ENCODE data around the gene FBXW7. TPM values are rescaled to one million over a fixed set of nuclear protein-coding genes. Genes with fewer than 3 reads are reported as not detected.

Gene FBXW7
- total RNA-seq, 4 donors from 2014 or later = 20.9 to 47.3 (median 39.5) TPM

DNA sequence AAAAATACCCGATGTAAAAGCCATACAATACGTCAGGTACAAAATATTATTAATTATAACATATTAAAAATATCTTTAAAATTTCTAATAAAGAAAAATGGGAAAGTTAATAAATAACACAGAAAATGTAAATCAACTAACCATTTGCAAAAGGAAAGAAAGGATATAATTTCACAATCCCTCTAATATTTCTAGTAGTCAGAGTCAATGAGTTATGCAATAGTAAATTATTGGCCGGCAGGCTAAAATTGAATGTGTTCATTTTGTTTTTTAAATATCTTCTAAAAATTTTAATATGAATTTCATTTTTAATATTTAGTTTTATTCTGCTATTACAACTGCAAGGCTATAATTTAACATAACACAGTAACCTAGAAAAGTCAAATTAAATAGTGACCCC is 155.7 kb downstream of the FBXW7 start:
- TF ChIP-seq, protein P1, sequence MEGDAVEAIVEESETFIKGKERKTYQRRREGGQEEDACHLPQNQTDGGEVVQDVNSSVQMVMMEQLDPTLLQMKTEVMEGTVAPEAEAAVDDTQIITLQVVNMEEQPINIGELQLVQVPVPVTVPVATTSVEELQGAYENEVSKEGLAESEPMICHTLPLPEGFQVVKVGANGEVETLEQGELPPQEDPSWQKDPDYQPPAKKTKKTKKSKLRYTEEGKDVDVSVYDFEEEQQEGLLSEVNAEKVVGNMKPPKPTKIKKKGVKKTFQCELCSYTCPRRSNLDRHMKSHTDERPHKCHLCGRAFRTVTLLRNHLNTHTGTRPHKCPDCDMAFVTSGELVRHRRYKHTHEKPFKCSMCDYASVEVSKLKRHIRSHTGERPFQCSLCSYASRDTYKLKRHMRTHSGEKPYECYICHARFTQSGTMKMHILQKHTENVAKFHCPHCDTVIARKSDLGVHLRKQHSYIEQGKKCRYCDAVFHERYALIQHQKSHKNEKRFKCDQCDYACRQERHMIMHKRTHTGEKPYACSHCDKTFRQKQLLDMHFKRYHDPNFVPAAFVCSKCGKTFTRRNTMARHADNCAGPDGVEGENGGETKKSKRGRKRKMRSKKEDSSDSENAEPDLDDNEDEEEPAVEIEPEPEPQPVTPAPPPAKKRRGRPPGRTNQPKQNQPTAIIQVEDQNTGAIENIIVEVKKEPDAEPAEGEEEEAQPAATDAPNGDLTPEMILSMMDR (IDR thresholded peaks at IDR 0.05; ENCODE audit: low read depth) = no peak

DNA sequence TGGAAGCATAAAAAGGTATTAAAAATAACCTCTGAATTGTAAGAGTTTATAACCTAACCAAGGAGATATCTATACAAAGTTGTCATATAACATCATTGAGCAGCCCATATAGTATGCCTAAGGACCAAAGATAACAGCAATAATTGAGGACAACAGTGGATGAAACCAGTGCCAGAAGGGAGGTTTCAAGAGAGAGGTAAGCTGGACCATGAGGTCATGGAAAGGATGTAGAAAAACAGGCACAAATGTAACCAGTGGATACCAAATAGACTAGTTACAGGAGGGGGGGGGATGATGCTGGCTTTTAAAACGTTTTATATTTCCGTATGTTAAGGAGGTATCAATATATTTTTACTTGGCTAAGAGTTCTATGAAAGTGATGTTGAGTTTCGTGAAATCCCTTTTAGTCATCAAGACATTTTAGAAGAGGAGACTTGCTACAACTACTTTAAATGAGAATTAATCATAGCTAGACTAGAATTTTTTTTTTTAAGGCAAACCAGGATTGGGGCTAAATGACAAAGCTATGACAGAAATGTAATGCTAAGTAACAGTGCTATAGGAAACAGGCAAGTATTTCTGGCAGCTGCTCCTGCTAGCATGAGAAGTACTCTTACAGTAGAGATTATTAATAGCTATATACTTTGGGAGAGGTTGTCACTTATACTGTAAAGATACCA is 161.1 kb downstream of the FBXW7 start:
- TF ChIP-seq, protein P1 (IDR thresholded peaks at IDR 0.05; ENCODE audit: low read depth) = no peak

DNA sequence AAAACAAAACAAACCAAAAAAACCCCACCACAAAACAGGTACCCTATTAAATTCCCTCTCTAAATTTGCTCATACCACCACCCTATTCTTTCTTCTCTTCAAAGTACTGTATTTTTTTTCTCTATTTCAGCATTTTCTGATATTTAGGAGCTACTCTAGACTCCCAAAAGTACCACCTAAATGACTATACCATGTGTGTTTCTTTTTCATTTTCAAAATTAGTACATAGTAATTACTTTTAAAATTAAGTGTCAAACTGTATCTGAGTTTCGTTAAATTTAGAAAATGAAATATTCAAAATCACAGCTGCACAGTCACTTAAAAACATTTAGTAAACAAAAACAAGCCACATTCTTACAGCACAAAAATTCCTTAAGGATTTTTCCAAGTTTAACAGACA is 161.7 kb downstream of the FBXW7 start:
- TF ChIP-seq, protein P1 (IDR thresholded peaks at IDR 0.05; ENCODE audit: low read depth) = no peak

DNA sequence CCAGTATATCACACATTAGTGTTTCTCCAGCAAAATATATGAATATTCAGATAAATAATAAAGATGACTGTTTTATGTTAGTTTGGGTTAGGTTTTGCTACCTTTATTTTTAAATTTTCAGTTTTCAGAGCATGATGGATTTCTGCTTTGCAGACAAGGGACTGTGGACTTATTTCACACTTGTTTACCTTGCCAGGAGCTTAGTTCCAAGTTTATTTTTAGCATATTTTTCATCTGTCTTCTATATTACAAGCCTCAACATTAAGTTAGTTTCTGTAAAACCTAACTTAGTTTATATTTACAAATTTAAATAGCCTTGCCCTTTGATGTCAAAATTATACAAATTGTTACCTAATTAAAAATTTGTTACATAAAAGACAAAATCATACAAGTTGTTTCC is 163.4 kb downstream of the FBXW7 start:
- TF ChIP-seq, protein P1 (IDR thresholded peaks at IDR 0.05; ENCODE audit: low read depth) = no peak

DNA sequence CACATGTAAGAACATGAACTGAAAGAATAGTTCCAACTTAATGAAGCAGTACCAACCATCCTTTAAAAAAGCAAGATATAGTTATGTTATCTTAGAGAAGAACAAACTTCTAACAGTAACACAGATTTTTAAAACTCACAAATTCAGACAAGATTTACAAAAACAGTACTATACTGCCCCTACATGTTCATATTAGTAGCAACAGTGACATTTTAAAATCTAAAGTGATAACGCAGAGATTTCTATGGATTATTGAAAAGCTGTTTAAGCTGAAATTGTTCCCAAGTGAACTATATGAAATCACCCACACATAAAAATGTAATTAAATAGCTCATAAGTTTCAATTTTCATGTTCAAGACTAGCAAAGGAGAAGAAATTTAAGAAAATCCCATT is 166.0 kb downstream of the FBXW7 start:
- TF ChIP-seq, protein P1 (IDR thresholded peaks at IDR 0.05; ENCODE audit: low read depth) = no peak

DNA sequence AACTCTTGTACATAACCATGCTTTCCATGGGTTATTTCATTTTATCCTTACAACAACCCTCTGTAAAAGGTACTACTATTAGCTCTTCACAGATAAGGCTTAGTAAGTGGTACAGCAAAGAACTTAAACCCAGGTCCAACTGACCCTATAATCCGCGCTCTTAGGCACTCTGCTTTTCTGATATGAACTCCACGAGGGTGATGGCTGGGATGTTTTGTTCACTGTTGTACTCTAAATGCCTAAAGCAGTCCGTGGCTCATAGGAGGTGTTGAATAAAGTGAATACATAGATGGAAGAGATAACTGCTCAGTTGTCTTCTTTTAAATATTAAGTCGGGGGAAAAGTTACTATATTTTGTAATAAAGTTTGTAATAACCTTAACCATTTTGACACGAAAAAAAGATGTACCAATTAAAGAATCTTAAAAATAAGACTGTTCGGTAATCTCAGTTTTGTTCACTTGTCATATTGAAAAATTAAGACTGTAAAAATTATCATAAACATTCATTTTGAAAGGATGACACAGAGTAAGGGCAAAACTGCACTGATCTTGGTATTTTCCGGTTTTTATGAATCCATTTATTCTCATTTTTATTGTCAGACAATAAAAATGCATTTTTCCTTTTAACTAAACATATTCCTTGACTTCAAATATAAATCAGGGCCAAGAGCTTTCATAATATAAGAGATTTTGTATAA is 166.5 kb downstream of the FBXW7 start:
- TF ChIP-seq, protein P1 (IDR thresholded peaks at IDR 0.05; ENCODE audit: low read depth) = no peak

DNA sequence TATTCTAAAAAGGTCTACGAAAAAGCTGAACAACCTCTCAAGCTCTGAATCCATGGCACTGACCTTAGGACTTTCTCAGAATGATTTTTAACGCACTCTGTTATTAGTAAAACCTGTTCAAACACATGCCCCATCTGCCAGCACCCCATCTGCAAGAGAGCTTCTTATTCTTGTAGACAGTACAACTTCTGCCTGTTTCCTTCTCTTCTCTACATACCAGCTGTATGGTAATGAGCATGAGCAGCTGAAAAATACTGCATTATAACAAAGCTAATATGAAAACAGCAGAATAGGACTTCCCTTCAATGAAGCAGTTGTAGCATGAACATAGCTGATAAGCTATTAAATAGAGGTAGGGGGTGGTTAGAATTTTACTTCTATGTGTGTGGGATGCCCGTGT is 167.9 kb downstream of the FBXW7 start:
- TF ChIP-seq, protein P1 (IDR thresholded peaks at IDR 0.05; ENCODE audit: low read depth) = no peak
